Hepatocyte (in vitro differentiated cells): ENCODE data around the gene CD8A. TPM values are rescaled to one million over a fixed set of nuclear protein-coding genes. Genes with fewer than 3 reads are reported as not detected.
A peak's percentile ranks its signal among the peaks of the same experiment; 100 is the strongest.

Experiments used
- DNase-seq: peaks from one replicate; pipeline ENCODE4 v3.0.0-alpha.2; 2016; ENCODE audit warnings: low spot score
- H2AFZ ChIP-seq: fragments of 200-600 bp; sonication (generic); 2 replicates; pipeline ENCODE4 v1.6.0; 2016; ENCODE audit warnings: antibody characterized with exemption, mild to moderate bottlenecking
- H3K27ac ChIP-seq: fragments of 200-600 bp; sonication (generic); 2 replicates; pipeline ENCODE4 v1.5.1; 2016; ENCODE audit warnings: mild to moderate bottlenecking
- H3K27me3 ChIP-seq: fragments of 200-600 bp; sonication (generic); 2 replicates; pipeline ENCODE4 v1.6.1; 2016
- H3K36me3 ChIP-seq: fragments of 200-600 bp; sonication (generic); replicated peaks from 2 replicates; pipeline ENCODE4 v1.5.1; 2016; ENCODE audit warnings: low read depth; ENCODE audit not compliant: insufficient read depth
- H3K4me1 ChIP-seq: fragments of 200-600 bp; sonication (generic); 2 replicates; pipeline ENCODE4 v1.5.1; 2016; ENCODE audit warnings: mild to moderate bottlenecking, moderate library complexity; ENCODE audit not compliant: insufficient read depth
- H3K4me2 ChIP-seq: fragments of 200-600 bp; sonication (generic); 2 replicates; pipeline ENCODE4 v1.6.0; 2016
- H3K4me3 ChIP-seq: fragments of 200-600 bp; sonication (generic); 2 replicates; pipeline ENCODE4 v1.5.1; 2016; ENCODE audit warnings: mild to moderate bottlenecking
- H3K79me2 ChIP-seq: fragments of 200-600 bp; sonication (generic); 2 replicates; pipeline ENCODE4 v1.6.0; 2017; ENCODE audit warnings: mild to moderate bottlenecking
- H3K9me2 ChIP-seq: fragments of 200-600 bp; sonication (generic); replicated peaks from 2 replicates; pipeline ENCODE4 v1.6.0; 2017; ENCODE audit warnings: mild to moderate bottlenecking; ENCODE audit not compliant: insufficient read depth
- H3K9me3 ChIP-seq: fragments of 200-600 bp; sonication (generic); 2 replicates; pipeline ENCODE4 v1.5.1; 2016; ENCODE audit warnings: low read depth, mild to moderate bottlenecking
- H4K20me1 ChIP-seq: fragments of 200-600 bp; sonication (generic); 2 replicates; pipeline ENCODE4 v1.6.0; 2016; ENCODE audit warnings: mild to moderate bottlenecking; ENCODE audit not compliant: insufficient read depth, poor library complexity, severe bottlenecking
- CTCF ChIP-seq: fragments of 200-600 bp; sonication (generic); IDR thresholded peaks from 2 replicates; pipeline ENCODE4 v1.5.1; 2016; ENCODE audit warnings: antibody characterized with exemption, mild to moderate bottlenecking; ENCODE audit not compliant: poor library complexity
- EZH2 ChIP-seq: fragments of 200-600 bp; sonication (generic); IDR thresholded peaks from 2 replicates; pipeline ENCODE4 v1.6.1; 2016; ENCODE audit warnings: antibody characterized with exemption, mild to moderate bottlenecking, borderline replicate concordance
- EZH2phosphoT487 ChIP-seq: fragments of 200-600 bp; sonication (generic); IDR thresholded peaks from one replicate; pipeline ENCODE4 v1.6.1; 2018; ENCODE audit warnings: antibody characterized with exemption, mild to moderate bottlenecking, low read depth, moderate library complexity; ENCODE audit not compliant: unreplicated experiment, severe bottlenecking
- WGBS: methylation state at CpG from one replicate; pipeline ENCODE4 v1.1.6; 2016; ENCODE audit warnings: low lambda C conversion rate; ENCODE audit errors: missing lambda C conversion rate; 5-methylcytosine and 5-hydroxymethylcytosine counted together
- polyA plus RNA-seq: library from polyadenylated mRNA; unstranded; fragments of >200 nt; fragmentation: Nextera tagmentation; extraction: Ambion mirVana; gene quantifications from 2 replicates; pipeline ENCODE4 v1.2.1, GENCODE V29; 2016
- total RNA-seq: library from RNA; depleted of rRNA; stranded (reverse); fragments of >200 nt; gene quantifications from 2 replicates; pipeline ENCODE4 v1.2.3, GENCODE V29; 2014

Gene CD8A
- total and polyA plus RNA-seq, 2 experiments from 2014 or later: 0.33 TPM; not detected in 1

- H3K4me3 ChIP-seq: no peak overlapping the region
- TF ChIP-seq CTCF (no peak), EZH2 (no peak), EZH2phosphoT487 (no peak)
- peaks cover 45% of the 10 kb centered on the region for H3K27me3 ChIP-seq
- H3K36me3 ChIP-seq: no peaks in the 10 kb centered on the region
- no peak for DNase-seq
- H3K4me1 ChIP-seq: peaks cover 22% of the 10 kb centered on the region
- no peak overlapping the region for H3K27ac ChIP-seq
- no peaks in the 10 kb centered on the region for H3K79me2 ChIP-seq
- H3K9me2 ChIP-seq: no peaks in the 10 kb centered on the region
- WGBS: 87% methylated on average over 4 of the region's 4 CpGs
- peaks cover 4% of the 10 kb centered on the region for H3K9me3 ChIP-seq
- H3K4me2 ChIP-seq: no peak overlapping the region
- H4K20me1 ChIP-seq: no peaks in the 10 kb centered on the region
- no peak overlapping the region for H2AFZ ChIP-seq
These were observed 3.0 kb upstream of the CD8A start for GRCh38 chr2:86793752-86794151.

GRCh38 chr2:86791573-86791972, 860 bp upstream of the CD8A start:
- H3K9me3 ChIP-seq: peaks cover 4% of the 10 kb centered on the region
- H3K9me2 ChIP-seq: no peaks in the 10 kb centered on the region
- H2AFZ ChIP-seq: no peak overlapping the region
- no peaks in the 10 kb centered on the region for H3K79me2 ChIP-seq
- DNase-seq: no peak
- 42% methylated on average over 7 of the region's 7 CpGs for WGBS
- H4K20me1 ChIP-seq: no peaks in the 10 kb centered on the region
- peaks cover 63% of the 10 kb centered on the region for H3K27me3 ChIP-seq
- H3K4me1 ChIP-seq: peaks cover 22% of the 10 kb centered on the region
- TF ChIP-seq CTCF (no peak), EZH2phosphoT487 (no peak), EZH2 (no peak)
- no peak overlapping the region for H3K4me3 ChIP-seq
- no peak overlapping the region for H3K27ac ChIP-seq
- H3K36me3 ChIP-seq: no peaks in the 10 kb centered on the region
- peak overlapping the region; percentile 84 for H3K4me2 ChIP-seq

- DNase-seq: peak; percentile 12
- no peaks in the 10 kb centered on the region for H3K9me3 ChIP-seq
- no peaks in the 10 kb centered on the region for H4K20me1 ChIP-seq
- peak overlapping the region; percentile 56 for H2AFZ ChIP-seq
- H3K4me2 ChIP-seq: peak overlapping the region; percentile 84
- WGBS: 14% methylated on average over 38 of the region's 40 CpGs
- H3K9me2 ChIP-seq: no peaks in the 10 kb centered on the region
- no peaks in the 10 kb centered on the region for H3K36me3 ChIP-seq
- H3K79me2 ChIP-seq: no peaks in the 10 kb centered on the region
- no peak overlapping the region for H3K27ac ChIP-seq
- H3K4me3 ChIP-seq: no peak overlapping the region
- peak; percentile 76 for TF ChIP-seq EZH2
- TF ChIP-seq CTCF: no peak
- peaks cover 71% of the 10 kb centered on the region for H3K27me3 ChIP-seq
- H3K4me1 ChIP-seq: peaks cover 22% of the 10 kb centered on the region
These were observed 508 bp downstream of the CD8A start for GRCh38 chr2:86790134-86790675.
